Natural killer cell (primary cell): ENCODE results near the gene DES. TPM values are rescaled to one million over a fixed set of nuclear protein-coding genes. Genes with fewer than 3 reads are reported as not detected.

ENCODE experiments used
- ATAC-seq, 3 donors: fragments of 150-1000 bp in 2 of 3; fragments of 200-7000 bp in 1 of 3; cut with Tn5 transposase; 1 replicate in 1 of 3; 2 replicates in 2 of 3; pipeline ENCODE4 v1.10.0; 2021; ENCODE audit warnings: mild to moderate bottlenecking in 2 of 3, moderate library complexity in 2 of 3
- DNase-seq, 2 donors: peaks; one replicate each; pipeline versions ENCODE4 v3.0.0 to v3.0.0-alpha.2; 2013 to 2021; ENCODE audit warnings: mixed read lengths in 1 of 2
- H3K27ac ChIP-seq: one replicate; pipeline ENCODE4 v1.5.1; 2013; ENCODE audit warnings: mild to moderate bottlenecking, low read length
- H3K27me3 ChIP-seq: one replicate; pipeline ENCODE4 v1.6.1; 2013; ENCODE audit warnings: low read length; ENCODE audit not compliant: control insufficient read depth, insufficient read depth
- H3K36me3 ChIP-seq: one replicate; pipeline ENCODE4 v1.6.1; 2013; ENCODE audit warnings: low read length; ENCODE audit not compliant: control insufficient read depth, insufficient read depth
- H3K4me1 ChIP-seq: one replicate; pipeline ENCODE4 v1.6.1; 2013; ENCODE audit warnings: low read length; ENCODE audit not compliant: control insufficient read depth, insufficient read depth
- H3K4me3 ChIP-seq: one replicate; pipeline ENCODE4 v1.5.1; 2013; ENCODE audit warnings: low read length
- H3K9me3 ChIP-seq: one replicate; pipeline ENCODE4 v1.6.1; 2013; ENCODE audit warnings: low read length; ENCODE audit not compliant: control insufficient read depth, insufficient read depth
- H3K27ac Mint-ChIP-seq, 2 donors: one replicate each; pipeline ENCODE4 v1.8.0; 2022; ENCODE audit warnings: mild to moderate bottlenecking in 2 of 2, mixed read lengths in 2 of 2, moderate library complexity in 1 of 2
- H3K27me3 Mint-ChIP-seq, 2 donors: one replicate each; pipeline ENCODE4 v1.8.0; 2022; ENCODE audit warnings: low read depth in 2 of 2, mixed read lengths in 2 of 2
- H3K36me3 Mint-ChIP-seq: one replicate; pipeline ENCODE4 v1.8.0; 2022; ENCODE audit warnings: mixed read lengths
- H3K4me1 Mint-ChIP-seq, 2 donors: one replicate each; pipeline ENCODE4 v1.8.0; 2022; ENCODE audit warnings: mixed read lengths in 2 of 2
- H3K4me3 Mint-ChIP-seq: one replicate; pipeline ENCODE4 v1.8.0; 2022; ENCODE audit warnings: mild to moderate bottlenecking, moderate library complexity, mixed read lengths
- H3K9me3 Mint-ChIP-seq, 2 donors: one replicate each; pipeline ENCODE4 v1.8.0; 2022; ENCODE audit warnings: mixed read lengths in 2 of 2
- WGBS: methylation state at CpG from one replicate; pipeline ENCODE4 v1.1.7; 2013; ENCODE audit warnings: missing lambda C conversion rate; ENCODE audit not compliant: insufficient coverage; 5-methylcytosine and 5-hydroxymethylcytosine counted together
- intact Hi-C: fragments of 100-400 bp; cut with micrococcal nuclease; formaldehyde crosslinking; loops from one replicate; pipeline ENCODE4 v1.14.2; 2022
- total RNA-seq, 4 donors: library from RNA; stranded (reverse); fragments of 120-200 nt in 1 of 4; gene quantifications; one replicate each; pipeline versions ENCODE4 v1.2.3 to v1.2.4, GENCODE V29; 2013 to 2022
- TF ChIP-seq, protein P1 (sequence below): fragments of 200-600 bp; IDR thresholded peaks from one replicate; pipeline ENCODE4 v1.8.0; 2022; ENCODE audit warnings: antibody characterized with exemption

Gene DES
- total RNA-seq, 3 donors from 2014 or later (not counting 1 experiment from before 2014, with no cell fraction given): not detected

DNA sequence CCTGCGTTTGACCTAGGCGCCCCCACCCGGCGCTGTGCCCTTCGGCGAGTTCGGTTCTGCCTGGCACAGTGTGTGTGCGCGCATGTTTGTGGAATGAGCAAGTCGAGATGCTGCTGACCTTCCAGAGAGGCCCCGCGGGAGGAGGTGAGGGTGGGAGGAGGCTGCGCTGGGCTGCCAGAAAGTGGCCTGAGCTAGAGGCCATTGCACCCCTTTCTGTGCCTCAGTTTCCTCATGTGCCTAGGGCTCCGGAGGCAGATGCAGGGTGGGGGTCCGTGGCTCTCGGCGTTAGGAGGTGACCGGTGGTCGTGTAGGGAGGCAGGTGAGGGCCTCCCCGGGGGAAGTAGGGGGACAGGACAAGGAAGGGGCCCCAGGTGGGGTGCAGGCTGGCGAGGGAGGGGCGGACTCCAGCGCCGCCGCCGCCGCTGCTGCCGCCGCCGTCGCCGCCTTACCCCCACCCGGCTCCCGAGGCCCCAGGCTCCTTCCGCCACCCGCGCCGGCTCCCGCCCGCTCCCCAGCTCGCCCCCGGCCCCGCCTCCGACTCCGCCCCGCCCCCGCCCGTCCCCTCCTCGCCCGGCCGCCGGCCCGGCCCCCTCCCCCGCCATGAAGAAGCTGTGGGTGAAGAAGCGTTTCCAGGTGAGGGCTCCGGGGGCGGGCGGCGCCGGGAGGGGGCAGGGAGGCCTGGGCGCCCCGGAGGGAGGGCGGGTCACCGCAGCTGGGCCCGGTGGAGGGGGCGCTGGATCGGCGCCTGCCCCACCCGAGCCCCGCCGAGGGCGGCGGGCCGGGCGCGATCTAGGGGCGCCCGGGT, 23.5 kb downstream of the DES start:
- Mint-ChIP-seq H3K4me3 (peak overlapping the region; percentile 84), H3K27me3 (peaks cover 23 to 44% of the 10 kb centered on the region in 2 donors), H3K4me1 (peaks cover 14 to 19% of the 10 kb centered on the region in 2 donors), H3K9me3 (no peaks in the 10 kb centered on the region), H3K36me3 (no peaks in the 10 kb centered on the region), H3K27ac (no peak overlapping the region)
- H3K27ac ChIP-seq: no peak overlapping the region
- peaks cover 18% of the 10 kb centered on the region for H3K27me3 ChIP-seq
- H3K36me3 ChIP-seq: no peaks in the 10 kb centered on the region
- peaks cover 9% of the 10 kb centered on the region for H3K4me1 ChIP-seq
- ATAC-seq (peak; percentile 29 to 72 (median 64)), DNase-seq (peak in 1 of 2 donors; percentile 71)
- intact Hi-C loops: no loop called here
- 2% methylated on average over 78 of the region's 78 CpGs for WGBS
- TF ChIP-seq, protein P1, sequence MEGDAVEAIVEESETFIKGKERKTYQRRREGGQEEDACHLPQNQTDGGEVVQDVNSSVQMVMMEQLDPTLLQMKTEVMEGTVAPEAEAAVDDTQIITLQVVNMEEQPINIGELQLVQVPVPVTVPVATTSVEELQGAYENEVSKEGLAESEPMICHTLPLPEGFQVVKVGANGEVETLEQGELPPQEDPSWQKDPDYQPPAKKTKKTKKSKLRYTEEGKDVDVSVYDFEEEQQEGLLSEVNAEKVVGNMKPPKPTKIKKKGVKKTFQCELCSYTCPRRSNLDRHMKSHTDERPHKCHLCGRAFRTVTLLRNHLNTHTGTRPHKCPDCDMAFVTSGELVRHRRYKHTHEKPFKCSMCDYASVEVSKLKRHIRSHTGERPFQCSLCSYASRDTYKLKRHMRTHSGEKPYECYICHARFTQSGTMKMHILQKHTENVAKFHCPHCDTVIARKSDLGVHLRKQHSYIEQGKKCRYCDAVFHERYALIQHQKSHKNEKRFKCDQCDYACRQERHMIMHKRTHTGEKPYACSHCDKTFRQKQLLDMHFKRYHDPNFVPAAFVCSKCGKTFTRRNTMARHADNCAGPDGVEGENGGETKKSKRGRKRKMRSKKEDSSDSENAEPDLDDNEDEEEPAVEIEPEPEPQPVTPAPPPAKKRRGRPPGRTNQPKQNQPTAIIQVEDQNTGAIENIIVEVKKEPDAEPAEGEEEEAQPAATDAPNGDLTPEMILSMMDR: no peak
- H3K9me3 ChIP-seq: no peaks in the 10 kb centered on the region
- H3K4me3 ChIP-seq: no peak overlapping the region

DNA sequence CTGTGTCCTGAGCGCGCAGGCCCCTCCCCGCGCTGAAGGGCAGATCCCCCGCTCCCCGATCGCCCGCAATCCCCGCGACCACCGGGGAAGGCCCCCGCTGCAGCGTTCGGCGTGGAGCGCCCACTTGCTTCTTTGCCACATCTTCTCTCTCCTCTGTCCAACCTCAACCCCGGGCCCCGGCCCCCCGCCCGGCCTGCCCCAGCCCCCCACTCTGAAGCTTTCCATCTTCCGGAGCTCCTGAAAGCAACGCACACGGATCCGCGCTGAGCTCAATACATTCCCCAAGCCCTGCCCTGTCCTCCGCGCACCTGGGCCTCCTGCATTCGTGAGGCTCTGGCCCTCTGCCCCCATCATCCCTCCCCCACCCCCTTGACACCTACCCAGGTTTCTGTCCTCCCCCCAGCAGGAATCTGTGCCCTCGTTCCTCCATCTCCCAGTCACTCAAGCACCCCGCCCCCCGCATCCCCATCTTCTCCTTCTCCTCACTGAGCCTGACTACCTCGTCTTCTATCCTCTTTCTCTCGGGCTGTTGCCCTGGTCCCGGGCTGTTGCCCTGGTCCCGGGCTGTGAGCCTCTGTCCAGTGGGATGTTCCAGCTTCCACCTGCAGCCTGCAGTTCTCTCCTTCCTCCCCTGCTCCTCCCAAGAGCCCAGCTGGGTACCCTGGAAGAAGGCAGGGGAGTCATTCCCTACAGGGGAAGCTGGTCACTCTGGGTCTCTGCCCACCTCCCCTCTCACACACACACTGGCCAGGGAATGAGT, 24.3 kb downstream of the DES start:
- Mint-ChIP-seq H3K4me3 (peak overlapping the region; percentile 88), H3K27me3 (peaks cover 23 to 47% of the 10 kb centered on the region in 2 donors), H3K36me3 (no peaks in the 10 kb centered on the region), H3K27ac (no peak overlapping the region), H3K9me3 (no peaks in the 10 kb centered on the region), H3K4me1 (peaks cover 14 to 19% of the 10 kb centered on the region in 2 donors)
- Histone ChIP-seq H3K4me3 (no peak overlapping the region), H3K9me3 (no peaks in the 10 kb centered on the region), H3K27ac (no peak overlapping the region), H3K27me3 (peaks cover 20% of the 10 kb centered on the region), H3K4me1 (peaks cover 9% of the 10 kb centered on the region), H3K36me3 (no peaks in the 10 kb centered on the region)
- DNase-seq (no peak), ATAC-seq (no peak)
- intact Hi-C loops: no loop called here
- TF ChIP-seq, protein P1: no peak
- WGBS: 10% methylated on average over 35 of the region's 35 CpGs

DNA sequence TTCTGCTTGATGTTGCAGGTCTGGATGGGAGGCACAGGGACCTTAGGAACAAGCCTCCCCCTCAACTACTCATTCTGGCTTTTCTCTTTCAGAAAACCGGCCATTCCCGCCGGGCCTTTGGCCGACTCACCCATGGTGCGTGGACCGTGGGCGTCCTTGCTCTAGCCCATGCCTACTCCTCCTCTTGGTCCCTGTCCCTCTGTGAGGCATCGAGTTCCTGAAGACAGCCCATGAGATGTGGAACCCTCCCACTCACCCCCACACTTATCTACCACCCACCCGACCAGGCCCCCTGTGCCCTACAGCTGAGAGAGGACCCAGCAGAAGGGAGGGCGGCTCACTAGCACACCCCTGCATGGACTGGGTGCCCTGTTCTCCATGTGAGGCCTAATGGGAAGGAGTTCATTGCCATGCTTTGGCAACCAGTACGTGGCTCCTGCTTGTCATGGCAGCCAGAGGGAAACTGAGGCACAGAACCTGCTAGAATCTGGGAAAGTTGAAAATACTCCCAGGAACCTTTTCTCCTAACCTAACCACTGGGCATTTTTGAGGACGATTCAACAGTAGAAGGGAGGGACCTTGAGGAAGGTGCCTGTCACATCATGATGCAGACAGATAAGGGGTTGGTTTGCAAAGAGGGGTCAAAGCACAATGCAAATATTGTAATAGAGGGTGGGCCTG, 25.0 kb downstream of the DES start:
- H3K27me3 ChIP-seq: peaks cover 20% of the 10 kb centered on the region
- Mint-ChIP-seq H3K27ac (no peak overlapping the region), H3K27me3 (peaks cover 23 to 49% of the 10 kb centered on the region in 2 donors), H3K4me1 (peaks cover 14 to 19% of the 10 kb centered on the region in 2 donors), H3K36me3 (no peaks in the 10 kb centered on the region), H3K9me3 (no peaks in the 10 kb centered on the region), H3K4me3 (peak overlapping the region; percentile 88)
- no peaks in the 10 kb centered on the region for H3K9me3 ChIP-seq
- no peak for DNase-seq
- H3K36me3 ChIP-seq: no peaks in the 10 kb centered on the region
- TF ChIP-seq, protein P1: no peak
- no peak for ATAC-seq
- intact Hi-C loops: no loop called here
- H3K4me1 ChIP-seq: peaks cover 9% of the 10 kb centered on the region
- no peak overlapping the region for H3K4me3 ChIP-seq
- 91% methylated on average over 12 of the region's 12 CpGs for WGBS
- no peak overlapping the region for H3K27ac ChIP-seq
